ENCODE measurements around the gene CCDC172.
A peak's percentile ranks its signal among the peaks of the same experiment; 100 is the strongest.

CCDC172 gene, protein sequence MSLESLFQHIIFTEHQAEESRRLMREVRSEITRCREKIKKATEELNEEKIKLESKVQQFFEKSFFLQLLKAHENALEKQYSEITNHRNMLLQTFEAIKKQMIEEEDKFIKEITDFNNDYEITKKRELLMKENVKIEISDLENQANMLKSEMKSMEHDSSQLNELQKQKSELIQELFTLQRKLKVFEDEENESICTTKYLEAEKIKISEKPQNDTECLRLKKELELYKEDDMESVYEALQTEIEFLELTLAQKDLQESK

DNA sequence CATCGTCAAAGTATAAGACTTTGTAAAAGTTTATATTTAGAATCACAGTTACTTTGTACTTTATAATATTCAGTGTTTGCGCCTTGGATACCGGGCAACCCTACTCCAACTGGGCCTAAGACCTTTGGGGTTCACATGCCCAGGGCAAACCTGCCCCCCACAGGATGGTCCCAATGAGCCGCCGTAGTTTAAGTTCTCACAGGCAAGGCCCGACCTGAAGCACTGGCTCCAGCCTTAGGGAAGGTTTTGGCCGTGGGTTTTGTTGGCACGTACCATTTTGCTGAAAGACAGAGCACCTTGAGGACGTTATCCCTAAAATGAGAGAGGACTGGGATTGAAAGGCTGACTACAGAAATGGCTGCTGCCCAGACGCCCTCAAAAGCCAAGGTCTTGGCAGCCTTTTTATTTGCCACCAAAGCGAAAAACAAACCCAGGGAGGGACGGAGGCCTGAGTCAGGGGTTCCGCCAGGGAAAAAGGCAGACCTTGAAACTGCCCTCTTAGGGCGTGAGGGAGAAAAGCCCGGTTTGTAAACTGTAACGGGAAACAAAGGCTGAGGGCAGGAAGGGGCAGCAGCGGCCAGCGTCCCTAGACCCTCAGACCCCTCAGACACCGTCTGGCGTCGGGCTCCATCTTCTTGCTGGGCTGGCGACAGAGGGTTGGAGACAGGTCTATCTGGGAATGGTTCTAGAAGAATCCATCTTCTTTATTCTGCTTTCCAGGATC lies at the start of gene CCDC172:
Gene CCDC172, plus strand, starts transcription at position 222 of the 724 bp plus-strand sequence. CDS start 564 bp downstream, outside the sequence.
- H3K9ac ChIP-seq (ENCODE audit: low read length): peak within 1 kb of the TSS; percentile 31
- peaks cover 23% of the 10 kb centered on the region for H3K4me1 ChIP-seq (ENCODE audit: control insufficient read depth, insufficient read depth, low read length)
- no peaks in the 10 kb centered on the region for H3K27me3 ChIP-seq (ENCODE audit: control insufficient read depth, insufficient read depth, low read length)
- H3K4me3 ChIP-seq (ENCODE audit: low read depth, low read length): peak within 1 kb of the TSS; percentile 40
- H3K9me3 ChIP-seq (ENCODE audit: control insufficient read depth, insufficient read depth, low read depth, low read length): no peaks in the 10 kb centered on the region
- H3K36me3 ChIP-seq (ENCODE audit: control insufficient read depth, insufficient read depth, low read length): no peaks in the 10 kb centered on the region
- H3K27ac ChIP-seq (ENCODE audit: low read depth, low read length): peak within 1 kb of the TSS; percentile 54

DNA sequence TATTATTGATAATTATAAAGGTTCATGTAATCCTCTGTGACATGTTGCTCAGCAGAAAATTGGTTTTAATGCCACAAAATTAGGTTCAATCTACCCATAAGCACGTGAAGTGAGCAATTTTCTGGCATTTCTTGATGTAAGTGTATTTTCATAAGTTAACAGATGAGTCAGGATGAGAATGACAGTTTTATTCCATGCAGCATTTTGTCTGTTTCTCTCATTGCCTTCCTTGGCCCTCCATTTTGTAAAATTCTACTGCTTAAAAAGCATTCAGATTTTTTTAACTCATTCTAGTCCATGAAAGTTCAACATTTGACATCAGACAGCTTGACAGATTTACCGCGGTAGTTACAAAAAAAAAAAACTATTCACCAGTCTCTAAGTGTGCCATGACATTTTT lies 47.3 kb upstream of the CCDC172 start:
- Histone ChIP-seq H3K27me3 (ENCODE audit: control insufficient read depth, insufficient read depth, low read length) (peaks cover 58% of the 10 kb centered on the region), H3K27ac (ENCODE audit: low read depth, low read length) (no peak overlapping the region), H3K36me3 (ENCODE audit: control insufficient read depth, insufficient read depth, low read length) (no peaks in the 10 kb centered on the region), H3K9me3 (ENCODE audit: control insufficient read depth, insufficient read depth, low read depth, low read length) (no peaks in the 10 kb centered on the region), H3K4me1 (ENCODE audit: control insufficient read depth, insufficient read depth, low read length) (peaks cover 2% of the 10 kb centered on the region; the same call in 1 of the 2 replicates), H3K4me3 (ENCODE audit: low read depth, low read length) (no peak overlapping the region), H3K9ac (ENCODE audit: low read length) (no peak overlapping the region)

DNA sequence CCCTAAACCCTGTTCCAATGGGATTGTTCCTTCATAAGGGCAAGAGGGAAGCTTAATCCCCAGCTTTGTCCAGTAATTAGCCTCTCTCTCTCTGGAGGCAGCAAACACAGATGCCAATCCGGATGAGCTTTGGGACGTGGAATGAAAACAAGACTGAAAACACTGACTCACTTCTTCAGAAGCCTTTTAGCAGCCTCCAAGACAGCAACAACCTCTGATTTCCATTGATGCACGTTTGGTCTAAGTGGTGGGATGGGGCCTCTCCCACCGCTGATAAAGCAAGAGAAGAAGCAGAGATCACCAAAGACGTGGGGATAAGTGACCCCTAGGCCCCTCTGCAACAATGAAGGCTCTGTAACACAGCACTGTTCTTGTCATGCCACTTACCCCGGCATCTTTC lies 45.4 kb upstream of the CCDC172 start:
- H3K27ac ChIP-seq (ENCODE audit: low read depth, low read length): no peak overlapping the region
- H3K27me3 ChIP-seq (ENCODE audit: control insufficient read depth, insufficient read depth, low read length): peaks cover 39% of the 10 kb centered on the region
- H3K9ac ChIP-seq (ENCODE audit: low read length): no peak overlapping the region
- H3K9me3 ChIP-seq (ENCODE audit: control insufficient read depth, insufficient read depth, low read depth, low read length): no peaks in the 10 kb centered on the region
- H3K4me3 ChIP-seq (ENCODE audit: low read depth, low read length): no peak overlapping the region
- H3K36me3 ChIP-seq (ENCODE audit: control insufficient read depth, insufficient read depth, low read length): no peaks in the 10 kb centered on the region
- no peaks in the 10 kb centered on the region for H3K4me1 ChIP-seq (ENCODE audit: control insufficient read depth, insufficient read depth, low read length)

DNA sequence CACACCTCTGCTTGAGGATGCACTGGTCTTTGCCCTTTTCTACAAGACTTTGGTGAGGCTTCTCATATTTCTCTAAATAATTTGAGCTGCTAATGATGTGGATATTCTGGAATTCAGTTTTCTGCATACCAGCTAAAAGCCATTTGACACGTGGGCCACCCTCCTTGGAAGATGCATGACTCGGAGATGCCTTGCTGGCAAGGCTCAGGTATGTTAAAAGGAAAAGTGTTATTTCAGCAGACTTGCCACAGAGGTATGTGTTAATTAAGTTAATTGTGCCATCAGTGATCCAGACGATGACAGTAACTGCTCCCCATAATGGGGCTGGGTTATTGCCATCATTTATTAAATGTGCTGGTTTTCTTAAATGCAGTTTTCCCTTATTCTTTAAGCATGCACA lies 42.5 kb upstream of the CCDC172 start:
- H3K9me3 ChIP-seq (ENCODE audit: control insufficient read depth, insufficient read depth, low read depth, low read length): no peaks in the 10 kb centered on the region
- no peak overlapping the region for H3K9ac ChIP-seq (ENCODE audit: low read length)
- H3K27me3 ChIP-seq (ENCODE audit: control insufficient read depth, insufficient read depth, low read length): peaks cover 11% of the 10 kb centered on the region
- no peaks in the 10 kb centered on the region for H3K4me1 ChIP-seq (ENCODE audit: control insufficient read depth, insufficient read depth, low read length)
- no peak overlapping the region for H3K27ac ChIP-seq (ENCODE audit: low read depth, low read length)
- no peak overlapping the region for H3K4me3 ChIP-seq (ENCODE audit: low read depth, low read length)
- H3K36me3 ChIP-seq (ENCODE audit: control insufficient read depth, insufficient read depth, low read length): no peaks in the 10 kb centered on the region

DNA sequence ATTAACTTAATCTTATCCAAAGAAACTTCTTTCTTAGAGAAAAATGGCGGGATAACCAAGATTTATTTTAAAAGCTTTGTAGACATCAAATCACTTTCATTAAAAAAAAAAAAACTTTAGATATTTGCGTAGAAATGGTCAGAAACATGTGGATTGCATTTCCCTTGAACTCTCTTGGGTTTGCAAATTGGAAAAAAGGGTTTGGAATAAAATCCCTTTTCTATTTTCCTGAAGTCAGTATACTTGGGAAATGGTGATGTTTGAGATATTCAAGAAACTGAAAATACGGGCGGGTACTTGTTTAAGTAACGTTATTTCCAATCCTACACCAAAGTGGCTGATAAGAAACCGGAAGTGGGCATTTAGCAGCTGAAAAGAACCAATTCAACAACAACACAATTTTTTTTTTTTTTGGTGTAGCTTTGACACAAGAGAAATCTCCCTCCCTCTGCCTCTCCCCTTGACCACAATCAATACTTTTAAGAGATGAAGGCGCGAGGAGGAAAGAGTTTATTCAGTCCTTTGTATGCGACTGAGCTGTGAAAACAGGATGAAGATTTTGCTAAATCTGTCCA lies 37.5 kb upstream of the CCDC172 start:
- no peaks in the 10 kb centered on the region for H3K27me3 ChIP-seq (ENCODE audit: control insufficient read depth, insufficient read depth, low read length)
- no peak overlapping the region for H3K27ac ChIP-seq (ENCODE audit: low read depth, low read length)
- H3K4me3 ChIP-seq (ENCODE audit: low read depth, low read length): no peak overlapping the region
- H3K36me3 ChIP-seq (ENCODE audit: control insufficient read depth, insufficient read depth, low read length): no peaks in the 10 kb centered on the region
- H3K9me3 ChIP-seq (ENCODE audit: control insufficient read depth, insufficient read depth, low read depth, low read length): no peaks in the 10 kb centered on the region
- no peak overlapping the region for H3K9ac ChIP-seq (ENCODE audit: low read length)
- no peaks in the 10 kb centered on the region for H3K4me1 ChIP-seq (ENCODE audit: control insufficient read depth, insufficient read depth, low read length)

DNA sequence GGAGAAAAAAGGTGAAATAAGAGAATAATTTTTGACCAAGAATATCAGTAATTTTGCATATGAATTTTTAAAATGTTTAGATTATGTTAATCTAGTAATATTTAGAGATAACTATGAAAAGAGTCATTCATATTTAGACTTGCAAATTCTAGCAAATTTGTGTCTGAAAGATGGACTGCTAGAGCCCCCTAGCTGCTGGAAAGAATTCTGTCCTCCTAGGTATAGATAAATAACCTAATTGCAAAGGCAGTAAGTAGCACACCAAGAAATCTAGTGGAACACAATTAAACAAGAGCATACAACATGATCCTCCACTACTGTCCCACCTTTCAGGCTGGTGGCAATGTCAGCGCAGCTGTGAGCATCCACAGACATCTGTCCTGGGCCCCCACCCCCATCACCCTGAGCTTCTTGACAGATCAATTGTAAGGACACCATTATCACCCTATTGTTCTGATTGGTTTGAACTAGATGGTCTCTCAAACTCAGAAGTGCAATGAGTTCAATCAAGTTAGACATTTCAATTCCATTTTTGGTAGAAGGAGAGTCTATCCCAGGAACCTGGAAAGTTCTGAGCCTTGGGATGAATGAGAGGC lies 36.2 kb upstream of the CCDC172 start:
- Histone ChIP-seq H3K9ac (ENCODE audit: low read length) (no peak overlapping the region), H3K27ac (ENCODE audit: low read depth, low read length) (no peak overlapping the region), H3K36me3 (ENCODE audit: control insufficient read depth, insufficient read depth, low read length) (no peaks in the 10 kb centered on the region), H3K4me3 (ENCODE audit: low read depth, low read length) (no peak overlapping the region), H3K27me3 (ENCODE audit: control insufficient read depth, insufficient read depth, low read length) (no peaks in the 10 kb centered on the region), H3K4me1 (ENCODE audit: control insufficient read depth, insufficient read depth, low read length) (no peaks in the 10 kb centered on the region), H3K9me3 (ENCODE audit: control insufficient read depth, insufficient read depth, low read depth, low read length) (no peaks in the 10 kb centered on the region)

DNA sequence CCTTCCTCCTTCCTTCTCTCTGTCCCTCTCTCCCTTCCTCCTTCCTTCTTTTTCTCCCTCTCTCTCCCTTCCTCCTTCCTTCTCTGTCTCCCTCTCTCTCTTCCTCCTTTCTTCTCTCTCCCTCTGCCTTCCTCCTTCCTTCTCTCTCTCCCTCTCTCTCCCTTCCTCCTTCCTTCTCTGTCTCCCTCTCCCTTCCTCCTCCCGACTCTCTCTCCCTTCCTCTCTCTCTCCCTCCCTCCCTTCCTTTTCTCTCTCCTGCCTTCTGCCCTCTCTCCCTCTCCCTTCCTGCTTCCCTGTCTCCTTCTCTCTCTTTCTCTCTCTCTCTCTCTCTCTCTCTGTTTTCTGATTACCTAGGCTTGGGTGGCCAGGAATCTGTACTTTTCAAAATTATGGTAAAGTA lies 34.6 kb upstream of the CCDC172 start:
- H3K27me3 ChIP-seq (ENCODE audit: control insufficient read depth, insufficient read depth, low read length): no peaks in the 10 kb centered on the region
- no peak overlapping the region for H3K4me3 ChIP-seq (ENCODE audit: low read depth, low read length)
- H3K36me3 ChIP-seq (ENCODE audit: control insufficient read depth, insufficient read depth, low read length): no peaks in the 10 kb centered on the region
- no peaks in the 10 kb centered on the region for H3K9me3 ChIP-seq (ENCODE audit: control insufficient read depth, insufficient read depth, low read depth, low read length)
- H3K4me1 ChIP-seq (ENCODE audit: control insufficient read depth, insufficient read depth, low read length): no peaks in the 10 kb centered on the region
- H3K27ac ChIP-seq (ENCODE audit: low read depth, low read length): no peak overlapping the region
- no peak overlapping the region for H3K9ac ChIP-seq (ENCODE audit: low read length)

DNA sequence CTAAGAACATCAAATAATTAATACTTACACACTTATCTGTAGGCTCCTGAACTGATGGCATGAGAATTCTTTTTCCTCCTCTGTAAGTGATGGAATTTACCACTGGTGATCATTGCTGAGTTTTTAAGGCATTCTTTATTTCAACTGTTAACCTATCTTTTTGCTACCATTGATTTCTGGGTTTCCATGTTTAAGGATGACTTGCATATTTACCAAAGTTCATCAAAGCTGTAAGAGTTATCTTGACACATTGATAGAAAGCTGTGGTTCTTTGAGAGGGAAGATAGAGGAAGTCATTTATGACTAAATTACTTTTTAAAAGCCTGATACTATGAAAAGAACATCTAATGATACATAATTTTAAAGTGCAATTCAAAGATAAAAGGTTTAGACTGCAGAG lies 31.8 kb upstream of the CCDC172 start:
- Histone ChIP-seq H3K9me3 (ENCODE audit: control insufficient read depth, insufficient read depth, low read depth, low read length) (no peaks in the 10 kb centered on the region), H3K27me3 (ENCODE audit: control insufficient read depth, insufficient read depth, low read length) (no peaks in the 10 kb centered on the region), H3K27ac (ENCODE audit: low read depth, low read length) (no peak overlapping the region), H3K9ac (ENCODE audit: low read length) (no peak overlapping the region), H3K4me3 (ENCODE audit: low read depth, low read length) (no peak overlapping the region), H3K4me1 (ENCODE audit: control insufficient read depth, insufficient read depth, low read length) (no peaks in the 10 kb centered on the region), H3K36me3 (ENCODE audit: control insufficient read depth, insufficient read depth, low read length) (no peaks in the 10 kb centered on the region)

DNA sequence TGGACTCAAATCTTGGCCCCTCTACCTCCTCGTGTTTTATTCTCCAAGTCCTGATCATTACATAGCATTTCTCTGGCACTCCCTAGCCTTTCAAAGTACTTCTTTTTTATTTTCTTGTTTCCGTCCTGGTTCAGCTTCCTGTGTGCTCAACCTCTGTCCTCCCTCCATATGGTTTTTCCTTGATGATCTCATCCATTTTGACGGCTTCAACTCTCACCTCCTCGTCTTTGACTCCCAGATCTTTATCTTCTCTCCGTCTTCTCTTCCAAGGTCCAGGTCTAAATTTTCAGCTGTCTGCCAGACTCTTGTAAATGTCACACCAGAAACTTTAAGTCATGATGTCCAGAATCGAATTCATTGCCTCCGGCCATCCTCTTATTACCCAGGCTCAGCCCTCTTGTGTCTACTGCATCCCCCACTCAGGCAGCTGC lies 27.9 kb upstream of the CCDC172 start:
- no peak overlapping the region for H3K4me3 ChIP-seq (ENCODE audit: low read depth, low read length)
- H3K9ac ChIP-seq (ENCODE audit: low read length): no peak overlapping the region
- no peaks in the 10 kb centered on the region for H3K9me3 ChIP-seq (ENCODE audit: control insufficient read depth, insufficient read depth, low read depth, low read length)
- no peaks in the 10 kb centered on the region for H3K27me3 ChIP-seq (ENCODE audit: control insufficient read depth, insufficient read depth, low read length)
- no peaks in the 10 kb centered on the region for H3K4me1 ChIP-seq (ENCODE audit: control insufficient read depth, insufficient read depth, low read length)
- H3K27ac ChIP-seq (ENCODE audit: low read depth, low read length): no peak overlapping the region
- no peaks in the 10 kb centered on the region for H3K36me3 ChIP-seq (ENCODE audit: control insufficient read depth, insufficient read depth, low read length)

DNA sequence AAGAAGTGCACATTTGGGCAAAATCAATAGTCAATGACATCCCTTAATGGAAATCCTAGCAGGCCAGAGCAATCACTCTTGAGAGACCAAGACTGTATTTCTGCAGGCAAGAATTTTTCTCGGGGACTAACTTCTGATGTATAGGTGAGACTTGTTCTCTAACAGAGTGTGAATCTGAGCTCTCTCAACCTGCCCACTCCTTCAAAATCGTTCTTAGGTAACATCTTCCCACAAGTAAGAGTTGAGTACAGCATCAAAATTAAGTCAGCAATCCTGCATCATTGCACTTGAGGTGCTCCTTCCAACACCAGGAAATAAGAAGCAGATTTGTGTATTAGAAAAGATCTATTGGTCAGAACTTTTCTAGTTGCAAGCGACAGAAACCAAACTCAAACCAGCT lies 25.7 kb upstream of the CCDC172 start:
- Histone ChIP-seq H3K27ac (ENCODE audit: low read depth, low read length) (no peak overlapping the region), H3K4me1 (ENCODE audit: control insufficient read depth, insufficient read depth, low read length) (no peaks in the 10 kb centered on the region), H3K36me3 (ENCODE audit: control insufficient read depth, insufficient read depth, low read length) (no peaks in the 10 kb centered on the region), H3K4me3 (ENCODE audit: low read depth, low read length) (no peak overlapping the region), H3K9ac (ENCODE audit: low read length) (no peak overlapping the region), H3K9me3 (ENCODE audit: control insufficient read depth, insufficient read depth, low read depth, low read length) (no peaks in the 10 kb centered on the region), H3K27me3 (ENCODE audit: control insufficient read depth, insufficient read depth, low read length) (no peaks in the 10 kb centered on the region)

DNA sequence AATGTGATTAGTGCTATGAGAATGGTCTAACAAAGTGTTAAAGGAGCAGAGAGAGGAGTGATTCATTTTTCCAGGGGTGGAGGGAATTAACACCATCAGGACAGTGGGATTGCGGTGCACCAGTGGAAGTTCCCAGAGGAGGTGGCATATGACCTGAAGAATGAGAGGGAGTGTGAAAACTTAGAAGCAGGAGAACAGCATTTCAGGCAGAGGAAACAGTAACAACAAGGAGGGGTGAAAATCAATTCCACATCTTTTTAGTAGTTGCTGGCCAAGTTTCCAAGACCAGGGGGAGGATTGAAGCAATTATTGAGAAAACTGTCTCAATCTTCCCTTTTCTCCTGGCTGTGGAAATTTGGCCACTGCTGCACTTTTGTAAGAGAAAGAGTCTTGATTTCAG lies 23.7 kb upstream of the CCDC172 start:
- no peaks in the 10 kb centered on the region for H3K4me1 ChIP-seq (ENCODE audit: control insufficient read depth, insufficient read depth, low read length)
- H3K27me3 ChIP-seq (ENCODE audit: control insufficient read depth, insufficient read depth, low read length): no peaks in the 10 kb centered on the region
- H3K4me3 ChIP-seq (ENCODE audit: low read depth, low read length): no peak overlapping the region
- H3K27ac ChIP-seq (ENCODE audit: low read depth, low read length): no peak overlapping the region
- H3K9me3 ChIP-seq (ENCODE audit: control insufficient read depth, insufficient read depth, low read depth, low read length): no peaks in the 10 kb centered on the region
- no peak overlapping the region for H3K9ac ChIP-seq (ENCODE audit: low read length)
- no peaks in the 10 kb centered on the region for H3K36me3 ChIP-seq (ENCODE audit: control insufficient read depth, insufficient read depth, low read length)
